Measurements from ENCODE around the gene CD40.

The CD40 gene

DNA sequence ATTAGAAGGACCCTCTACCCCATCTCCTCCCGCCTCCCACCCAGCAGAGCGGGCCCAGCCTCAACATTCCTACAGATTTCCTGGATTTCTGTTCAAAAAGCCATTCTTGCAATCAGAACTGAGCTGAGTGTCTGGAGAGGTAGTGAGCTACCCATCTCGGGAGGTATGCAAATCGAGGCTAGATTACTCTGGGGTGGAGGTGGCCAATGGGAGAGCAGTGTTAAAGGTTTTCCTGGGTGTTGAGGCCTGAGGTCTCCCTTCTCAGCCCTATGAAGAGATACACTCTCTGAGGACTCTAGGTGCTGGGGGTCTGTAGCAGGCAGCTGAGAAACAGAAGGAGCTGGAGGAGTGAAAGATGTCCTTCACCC, 57.0 kb downstream of the CD40 start:
- DNase-seq, result no peak

DNA sequence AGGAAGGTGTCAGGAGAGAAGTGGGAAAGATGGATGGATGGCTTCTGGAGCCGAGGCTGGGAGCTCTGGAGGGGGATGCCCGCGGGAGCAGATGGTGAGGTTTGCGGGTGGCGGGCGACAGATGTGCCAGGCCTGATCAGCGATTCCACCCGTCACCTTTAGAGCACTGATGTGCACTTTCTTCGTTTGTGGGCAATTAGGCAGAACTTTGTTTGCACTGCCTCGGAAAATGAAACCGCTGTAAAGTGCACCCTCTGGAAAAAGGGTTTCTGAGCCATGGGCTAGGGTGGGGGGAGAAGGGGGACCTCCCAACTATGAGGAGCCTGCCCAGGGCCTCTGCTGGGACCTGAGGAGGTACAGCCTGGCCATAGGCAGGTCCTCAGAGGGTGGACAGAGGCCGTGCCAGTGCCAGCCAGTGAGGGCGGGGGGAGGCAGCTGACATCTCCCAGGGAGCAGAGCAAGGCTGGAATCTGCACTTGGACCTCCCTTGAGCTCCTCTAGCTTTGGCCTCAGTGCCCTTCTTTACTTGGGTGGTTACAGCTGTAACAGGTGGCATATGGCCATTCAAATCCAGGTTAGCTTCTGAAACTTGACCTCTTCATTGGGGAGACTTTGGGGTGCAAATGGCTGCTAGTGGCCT, 58.7 kb downstream of the CD40 start:
- peak; percentile 83 for DNase-seq

- DNase-seq, result no peak
Measured at GRCh38 chr20:46177768-46178167, 59.7 kb downstream of the CD40 start.

GRCh38 chr20:46178891-46179290, 60.8 kb downstream of the CD40 start:
- DNase-seq, result no peak
